Measurements from ENCODE around the gene OR10G3.
A peak's percentile ranks its signal among the peaks of the same experiment; 100 is the strongest.
"Not testable (repeated sequence)": the region's sequence is repeated elsewhere in the genome, so short reads cannot be mapped to it uniquely, and the experiment has no call there.

OR10G3 gene, protein sequence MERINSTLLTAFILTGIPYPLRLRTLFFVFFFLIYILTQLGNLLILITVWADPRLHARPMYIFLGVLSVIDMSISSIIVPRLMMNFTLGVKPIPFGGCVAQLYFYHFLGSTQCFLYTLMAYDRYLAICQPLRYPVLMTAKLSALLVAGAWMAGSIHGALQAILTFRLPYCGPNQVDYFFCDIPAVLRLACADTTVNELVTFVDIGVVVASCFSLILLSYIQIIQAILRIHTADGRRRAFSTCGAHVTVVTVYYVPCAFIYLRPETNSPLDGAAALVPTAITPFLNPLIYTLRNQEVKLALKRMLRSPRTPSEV

DNA sequence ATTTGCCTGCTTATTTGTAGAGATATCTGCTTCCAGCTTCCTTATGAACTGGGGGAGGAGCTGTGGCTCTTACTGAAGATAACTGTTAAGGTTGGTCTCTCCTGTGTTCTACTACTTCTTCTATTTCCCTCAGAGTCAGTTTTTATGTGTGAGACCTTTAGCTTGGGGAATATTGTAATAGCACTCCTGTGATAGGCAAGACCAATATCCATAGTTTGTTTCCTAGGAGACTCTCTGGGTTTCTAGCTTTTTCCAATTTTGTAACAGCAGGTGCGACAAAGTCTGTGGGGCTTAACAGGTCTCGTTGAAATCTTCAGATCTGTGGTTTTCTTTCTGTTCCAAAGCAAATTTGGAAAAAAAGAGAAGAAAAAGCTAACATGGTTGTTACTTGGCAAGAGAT is at the start of gene OR10G3:
Gene OR10G3, minus strand, starts transcription at position 101 of the 400 bp plus-strand sequence. CDS start 9,332 bp downstream, outside the sequence.
- no peak for DNase-seq (ENCODE audit: low spot score)

DNA sequence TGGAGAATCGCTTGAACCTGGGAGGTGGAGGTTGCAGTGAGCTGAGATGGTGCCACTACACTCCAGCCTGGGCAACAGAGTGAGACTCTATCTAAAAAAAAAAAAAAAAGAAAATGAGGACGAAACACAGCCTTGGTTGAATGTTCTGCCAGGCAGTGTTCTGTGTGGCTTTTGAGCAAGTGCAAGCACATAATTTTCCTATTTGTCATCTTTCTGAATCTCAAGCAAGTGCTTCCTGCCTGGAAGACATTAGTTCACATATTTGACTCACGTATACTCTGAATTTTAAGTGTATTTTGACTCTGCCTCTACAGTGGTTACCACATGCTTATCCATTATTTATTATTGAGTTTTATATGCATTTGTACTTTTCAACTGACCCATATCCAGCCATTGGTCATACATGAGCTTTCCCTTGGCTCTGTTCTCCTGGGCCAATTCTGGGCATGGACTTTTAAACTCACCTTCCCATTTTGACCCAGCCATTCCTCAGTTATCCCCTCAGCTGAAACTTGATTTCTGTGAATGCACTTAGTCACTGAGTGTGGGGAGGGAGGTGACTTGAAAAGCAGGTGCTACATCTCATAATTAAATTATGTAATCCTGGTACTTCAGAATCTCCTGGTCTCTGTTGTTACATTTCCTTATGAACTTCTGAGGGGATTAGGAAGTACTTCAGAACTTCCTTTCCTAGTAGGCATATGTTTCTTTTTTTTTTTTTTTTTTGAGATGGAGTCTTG is 46.8 kb upstream of the OR10G3 start:
- DNase-seq (ENCODE audit: low spot score): no peak

DNA sequence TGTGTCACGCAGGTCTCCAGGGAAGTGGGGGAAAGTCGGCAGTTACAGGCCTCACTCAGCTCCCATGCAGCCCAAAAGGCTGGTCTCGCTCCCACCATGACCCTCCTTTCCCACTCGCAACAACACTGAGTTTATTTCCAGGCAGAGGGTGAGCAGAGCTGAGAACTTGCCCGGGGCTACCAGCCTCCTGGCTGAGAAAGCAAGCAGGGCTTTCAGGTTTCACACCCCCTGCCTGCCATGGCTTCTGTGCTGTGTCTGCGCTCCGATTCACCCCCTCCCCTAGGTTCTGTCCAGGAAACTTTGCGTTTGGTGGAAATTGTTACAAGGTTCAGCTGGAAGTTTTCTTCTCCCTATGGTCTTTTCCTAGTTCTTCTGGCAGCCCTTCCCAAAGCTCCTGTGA is 37.7 kb upstream of the OR10G3 start:
- no peak for DNase-seq (ENCODE audit: low spot score)

DNA sequence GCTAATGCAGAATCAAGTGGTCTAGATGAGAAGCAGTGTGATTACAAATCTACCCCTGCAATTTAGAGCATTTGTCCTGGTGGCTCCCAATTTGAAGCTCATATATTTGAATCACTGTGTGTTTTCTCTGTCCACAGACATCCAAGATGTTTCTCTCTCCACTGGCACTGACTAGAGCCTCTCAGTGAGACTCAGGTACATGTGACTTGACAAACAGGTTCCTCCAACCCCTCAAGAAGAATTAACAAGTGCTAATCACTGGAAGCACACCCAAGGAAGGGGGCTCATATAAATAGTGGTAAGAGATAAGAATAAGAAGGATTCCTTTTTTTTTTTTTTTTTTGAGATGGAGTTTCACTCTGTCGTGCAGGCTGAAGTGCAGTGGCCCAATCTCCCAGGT is 34.4 kb upstream of the OR10G3 start:
- DNase-seq (ENCODE audit: low spot score): no peak

DNA sequence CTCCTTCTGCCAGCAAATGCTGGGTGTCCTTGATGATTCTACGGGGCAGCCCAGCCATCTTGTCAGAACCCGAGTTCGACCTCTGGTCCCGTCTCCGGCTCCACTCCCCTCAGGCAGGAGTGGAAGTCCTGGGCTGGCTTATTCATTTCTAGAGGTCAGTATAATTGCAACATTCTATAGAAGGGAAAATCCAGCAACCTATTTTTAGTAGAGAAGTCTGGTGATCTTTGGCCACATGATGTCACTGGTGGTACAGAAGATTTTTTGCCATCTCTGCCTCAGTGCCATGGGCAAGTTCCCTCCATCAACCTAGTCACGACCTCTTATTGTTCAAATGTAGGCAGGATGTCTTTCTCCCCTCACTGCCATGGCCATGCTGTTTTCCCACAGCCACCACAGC is 32.4 kb upstream of the OR10G3 start:
- no peak for DNase-seq (ENCODE audit: low spot score)

DNA sequence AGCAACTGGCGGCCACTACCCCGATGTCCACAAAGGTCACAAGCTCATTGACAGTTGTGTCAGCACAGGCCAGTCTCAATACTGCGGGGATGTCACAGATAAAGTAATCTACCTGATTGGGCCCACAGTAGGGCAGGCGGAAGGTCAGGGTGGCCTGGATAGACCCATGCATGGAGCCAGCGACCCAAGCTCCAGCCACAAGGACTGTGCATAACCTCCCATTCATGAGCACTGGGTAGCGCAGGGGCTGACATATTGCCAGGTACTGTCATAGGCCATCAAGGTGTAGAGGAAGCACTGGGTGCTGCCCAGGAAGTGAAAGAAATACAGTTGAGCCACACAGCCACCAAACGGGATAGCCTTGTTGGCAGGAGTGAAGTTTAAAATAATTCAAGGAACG is 22.3 kb upstream of the OR10G3 start:
- DNase-seq (ENCODE audit: low spot score): not testable (repeated sequence)

DNA sequence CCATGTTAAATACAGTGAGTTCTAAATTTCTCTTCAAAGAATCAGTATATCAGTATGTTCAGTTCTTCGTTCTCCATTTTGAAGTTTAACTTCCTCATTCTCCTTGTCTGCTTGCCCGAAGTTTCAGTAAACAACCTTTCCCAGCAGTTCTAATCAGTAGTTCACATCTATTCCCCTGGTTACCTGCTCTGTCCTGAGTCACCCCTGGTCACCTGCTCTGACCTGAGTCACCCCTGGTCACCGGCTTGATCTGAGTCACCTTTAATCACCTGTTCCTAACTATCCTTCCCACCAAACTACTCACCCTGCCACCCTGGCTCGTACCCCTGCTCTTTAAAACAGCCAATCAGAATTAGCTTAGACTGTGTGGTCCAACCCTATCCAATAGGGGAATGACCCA is 9.4 kb upstream of the OR10G3 start:
- DNase-seq (ENCODE audit: low spot score): no peak

DNA sequence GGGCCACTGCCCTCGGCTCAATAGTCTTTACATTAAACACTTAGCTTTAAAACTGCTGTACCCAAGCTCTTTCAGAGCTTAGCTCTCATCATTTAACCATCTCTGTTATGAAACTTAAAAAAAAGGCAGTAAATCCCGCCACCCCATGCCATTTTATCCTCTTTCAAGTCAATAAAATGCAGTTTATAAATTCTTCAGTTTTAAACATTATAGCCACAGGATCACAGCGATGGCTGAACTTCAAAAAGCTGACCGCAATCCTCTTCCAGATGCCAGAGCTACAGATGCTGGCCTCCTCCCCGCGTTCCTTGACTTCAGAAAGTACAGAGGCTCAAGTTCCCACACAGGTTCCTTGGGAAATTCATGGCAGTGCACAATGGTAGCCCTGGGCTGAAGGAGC is 4.2 kb downstream of the OR10G3 start:
- no peak for DNase-seq (ENCODE audit: low spot score)

DNA sequence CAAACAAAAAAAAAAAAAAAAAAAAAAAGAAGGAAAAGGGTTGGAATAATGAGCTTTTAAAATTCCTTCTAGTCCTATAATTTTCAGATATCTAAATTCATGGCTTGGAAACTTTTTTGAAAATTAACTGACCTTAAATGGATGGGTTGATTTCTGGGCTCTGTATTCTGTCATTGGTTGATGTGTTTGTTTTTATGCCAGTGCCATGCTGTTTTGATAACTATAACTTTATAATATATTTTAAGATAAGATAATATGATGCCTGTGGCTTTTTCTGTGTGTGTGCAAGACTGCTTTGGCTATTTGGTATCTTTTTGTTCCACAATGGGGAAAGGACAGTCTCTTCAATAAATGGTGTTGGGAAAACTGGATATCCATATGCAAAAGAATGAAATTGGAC is 7.3 kb downstream of the OR10G3 start:
- DNase-seq (ENCODE audit: low spot score): no peak

DNA sequence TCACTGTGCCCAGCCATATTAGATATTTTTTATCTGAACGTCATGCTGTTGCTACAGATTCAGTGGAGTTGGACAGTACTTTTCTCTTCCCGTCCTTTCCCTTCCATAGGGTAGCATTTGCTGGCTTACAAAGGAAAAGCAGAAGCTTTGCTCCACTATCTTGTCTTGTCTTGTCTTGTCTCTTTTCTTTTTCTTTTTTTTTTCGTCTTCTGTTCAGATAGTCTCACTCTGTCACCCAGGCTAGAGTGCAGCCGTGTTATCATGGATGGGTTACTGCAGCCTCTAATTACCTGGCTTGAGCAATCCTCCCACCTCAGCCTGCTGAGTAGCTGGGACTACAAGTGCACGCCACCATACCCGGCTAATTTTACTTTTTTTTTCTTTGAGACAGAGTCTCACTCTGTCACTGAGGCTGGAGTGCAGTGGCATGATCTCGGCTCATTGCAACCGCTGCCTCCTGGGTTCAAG is 21.1 kb downstream of the OR10G3 start:
- no peak for DNase-seq (ENCODE audit: low spot score)

DNA sequence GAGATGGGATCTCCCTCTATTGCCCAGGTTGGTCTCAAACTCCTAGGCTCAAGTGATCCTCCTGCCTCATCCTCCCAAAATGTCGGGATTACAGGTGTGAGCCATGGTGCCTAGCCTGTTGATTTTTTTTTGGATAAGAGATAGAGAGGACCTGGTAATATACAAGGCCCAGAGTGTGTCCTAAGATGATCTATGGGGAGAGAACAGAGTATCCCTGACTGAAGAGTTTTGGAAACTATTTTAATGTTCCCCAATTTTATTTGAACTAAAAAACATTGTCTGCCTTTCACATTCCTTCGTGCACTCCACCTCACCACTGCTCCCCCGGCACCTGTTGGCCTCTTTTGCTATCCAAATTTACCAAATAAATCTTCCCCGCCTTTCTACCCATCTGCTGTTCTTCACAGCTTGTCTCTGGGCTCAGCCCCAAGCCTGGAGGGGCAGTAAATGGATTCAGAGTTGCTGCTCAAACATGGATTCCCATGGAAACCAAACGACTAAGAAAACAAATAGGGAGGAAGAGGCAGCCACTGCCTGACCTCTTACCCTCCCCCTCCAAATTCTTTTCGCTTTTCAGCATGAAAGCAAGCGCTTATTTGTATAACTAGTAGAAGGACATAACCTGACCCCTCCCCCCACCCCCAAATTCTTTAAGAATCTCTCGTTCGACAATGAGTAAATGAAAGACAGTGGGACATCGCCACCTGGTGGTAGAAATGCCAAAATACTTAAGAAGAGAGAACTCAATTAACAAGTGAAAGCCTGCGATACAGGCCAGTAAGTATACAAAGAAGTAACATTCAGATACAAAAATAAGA is 22.6 kb downstream of the OR10G3 start:
- peak; percentile 97 for DNase-seq (ENCODE audit: low spot score)

DNA sequence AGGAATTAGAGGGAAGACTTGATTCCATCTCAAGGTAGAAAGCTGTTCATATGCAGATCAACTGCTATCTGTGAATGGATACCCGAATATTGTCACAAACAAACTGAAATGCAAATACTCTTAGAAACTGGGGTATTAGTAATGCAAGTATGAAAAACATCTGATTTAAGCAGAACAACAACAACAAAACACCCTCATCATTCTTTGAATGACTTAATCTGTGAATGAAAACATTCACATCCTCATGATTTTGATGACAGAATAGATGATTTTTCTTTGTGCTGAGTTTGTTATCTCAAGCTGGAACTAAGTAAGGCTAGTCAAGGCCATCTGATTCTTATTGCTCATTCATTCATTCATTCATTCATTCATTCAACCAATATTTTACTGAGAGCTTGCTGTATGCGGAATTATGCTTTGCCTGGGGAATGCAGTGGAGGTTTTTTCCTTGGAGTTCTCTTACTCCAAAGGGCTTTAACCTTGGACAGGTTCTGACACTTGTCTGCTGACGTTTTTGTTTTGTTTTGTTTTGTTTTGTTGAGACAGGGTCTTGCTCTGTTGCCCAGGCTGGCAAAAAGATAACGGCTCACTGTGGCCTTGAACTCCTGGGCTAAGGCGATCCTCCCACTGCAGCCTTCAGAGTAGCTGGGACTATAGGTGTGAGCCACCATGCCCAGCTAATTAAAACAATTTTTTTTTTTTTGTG is 23.3 kb downstream of the OR10G3 start:
- DNase-seq (ENCODE audit: low spot score): no peak

DNA sequence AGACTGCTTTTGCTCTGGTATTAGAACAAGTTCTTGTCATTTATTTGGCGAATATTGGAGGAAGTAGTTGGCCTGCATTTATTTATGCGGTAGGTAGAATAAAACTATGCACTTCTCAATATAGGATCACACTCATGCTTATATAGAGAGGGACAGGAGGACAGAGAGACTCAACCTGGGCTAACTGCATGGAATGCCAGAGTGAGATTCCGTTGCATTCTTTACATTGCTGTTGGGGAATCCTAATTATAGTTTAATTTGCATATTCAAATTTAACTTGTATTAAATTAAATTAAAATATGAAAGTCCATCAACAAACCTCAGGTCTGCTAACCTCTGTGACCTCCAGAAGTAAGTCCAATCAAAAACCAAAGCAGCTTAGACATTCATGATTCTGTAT is 26.6 kb downstream of the OR10G3 start:
- DNase-seq (ENCODE audit: low spot score): no peak

DNA sequence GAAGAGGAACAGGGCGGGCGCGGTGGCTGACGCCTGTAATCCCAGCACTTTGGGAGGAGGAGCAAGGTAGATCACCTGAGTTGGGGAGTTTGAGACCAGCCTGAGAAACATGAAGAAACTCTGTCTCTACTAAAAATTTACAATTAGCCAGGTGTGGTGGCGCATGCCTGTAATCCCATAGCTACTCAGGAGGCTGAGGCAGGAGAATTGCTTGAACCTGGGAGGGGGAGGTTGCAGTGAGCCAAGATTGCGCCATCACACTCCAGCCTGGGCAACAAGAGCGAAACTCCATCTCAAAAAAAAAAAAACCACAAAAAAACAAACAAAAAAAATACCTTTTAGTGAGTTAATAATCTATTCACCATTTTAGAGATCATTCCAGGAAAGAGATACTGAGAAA is 35.3 kb downstream of the OR10G3 start:
- DNase-seq (ENCODE audit: low spot score): not testable (repeated sequence)

DNA sequence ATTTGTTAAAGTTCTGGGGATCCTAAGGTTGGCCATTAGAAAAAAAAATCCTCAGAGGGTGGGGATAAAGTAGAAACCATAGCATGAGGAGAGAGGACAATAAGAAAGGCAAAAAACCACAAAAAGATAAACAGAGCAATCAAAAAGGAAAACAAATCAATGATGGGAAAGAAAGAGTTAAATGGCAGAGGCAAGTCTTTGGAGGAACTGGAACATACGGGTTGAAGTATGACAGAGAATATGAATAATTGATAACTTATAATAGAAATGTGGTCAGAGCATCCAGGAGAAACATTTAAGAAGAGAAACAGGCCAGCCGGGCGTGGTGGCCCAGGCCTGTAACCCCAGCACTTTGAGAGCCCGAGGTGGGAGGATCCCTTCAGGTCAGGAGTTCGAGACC is 35.9 kb downstream of the OR10G3 start:
- DNase-seq (ENCODE audit: low spot score): no peak

DNA sequence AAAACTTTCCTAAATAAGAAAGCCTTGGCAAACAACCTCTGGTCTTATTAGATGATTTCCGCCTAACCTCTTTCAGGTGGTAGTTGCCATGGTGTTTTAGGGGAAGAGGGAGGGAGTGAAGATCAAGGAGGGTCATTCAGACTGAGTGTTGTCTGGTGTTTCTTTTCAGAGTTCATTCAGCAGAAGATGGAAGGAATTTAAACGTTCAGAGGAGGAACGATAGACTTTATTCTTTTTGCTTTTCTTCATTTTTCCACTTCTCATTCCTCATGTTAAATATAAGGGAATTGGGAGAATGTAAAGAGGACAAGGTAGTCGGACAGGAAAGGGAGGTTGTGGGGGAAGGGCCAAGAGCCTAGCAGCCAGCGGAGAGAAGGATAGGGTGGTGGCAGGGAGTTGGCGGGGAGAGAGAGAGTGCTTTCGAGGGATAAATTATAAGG is 36.3 kb downstream of the OR10G3 start:
- no peak for DNase-seq (ENCODE audit: low spot score)

DNA sequence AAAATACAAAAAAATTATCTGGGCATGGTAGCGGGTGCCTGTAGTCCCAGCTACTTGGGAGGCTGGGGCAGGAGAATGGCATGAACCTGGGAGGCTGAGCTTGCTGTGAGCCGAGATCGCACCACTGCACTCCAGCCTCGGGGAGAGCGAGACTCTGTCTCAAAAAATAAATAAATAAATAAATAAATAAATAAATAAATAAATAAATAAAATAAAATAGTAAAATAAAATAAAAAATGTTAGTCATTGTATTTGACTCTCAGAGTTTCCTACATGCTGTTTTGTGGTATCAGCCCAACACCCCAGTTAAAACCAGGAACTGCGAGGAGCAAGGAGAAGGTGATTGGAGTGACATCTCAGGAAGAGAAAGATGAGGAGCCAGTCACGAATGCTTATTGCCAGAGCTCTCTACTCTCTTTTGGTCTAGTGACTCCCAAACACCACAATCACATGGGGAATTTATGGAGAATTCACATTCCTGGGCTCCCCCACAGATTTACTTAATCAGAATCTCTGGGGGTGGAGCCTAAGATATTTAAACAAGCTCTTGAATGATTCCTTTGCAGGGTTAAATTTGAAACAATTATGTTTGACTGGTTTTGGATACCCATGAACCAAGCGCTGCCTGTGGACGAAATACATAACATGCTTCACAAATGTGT is 38.3 kb downstream of the OR10G3 start:
- no peak for DNase-seq (ENCODE audit: low spot score)

DNA sequence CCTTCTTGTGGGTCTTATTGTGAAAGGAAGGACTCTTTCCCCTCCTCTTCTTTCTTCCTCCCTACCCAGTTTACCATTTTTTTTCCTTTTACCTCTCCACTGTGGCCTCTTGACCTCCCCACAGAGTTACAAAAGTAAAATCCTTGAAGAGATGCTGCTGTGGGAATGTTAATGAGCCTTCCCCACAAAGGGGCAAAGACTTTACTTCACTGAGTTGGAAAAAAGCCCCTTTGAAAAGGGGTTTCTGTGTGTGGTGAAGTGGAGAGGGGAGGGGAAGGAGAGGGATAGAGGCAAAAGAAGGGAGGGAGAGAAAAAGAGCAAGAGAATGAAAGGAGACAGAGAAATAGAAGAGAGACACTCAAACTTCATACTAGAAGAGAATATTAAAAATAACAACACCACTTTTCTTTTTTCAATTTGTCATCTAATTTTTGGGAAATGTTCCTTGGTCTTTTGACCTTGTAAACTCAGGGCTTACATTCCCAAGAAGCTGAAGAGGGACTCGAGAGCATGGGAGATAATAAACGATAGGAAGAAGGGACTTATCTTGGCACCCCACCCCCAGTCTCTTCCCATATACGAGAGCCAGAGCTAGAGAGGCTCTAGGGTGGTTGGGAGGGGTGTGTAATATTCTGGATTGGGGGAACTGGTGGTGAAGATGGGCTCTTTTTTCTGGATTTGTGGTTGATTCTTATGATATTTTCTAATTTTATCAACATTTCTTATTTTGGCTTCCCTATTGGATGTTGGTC is 40.5 kb downstream of the OR10G3 start:
- peak; percentile 50 for DNase-seq (ENCODE audit: low spot score)

DNA sequence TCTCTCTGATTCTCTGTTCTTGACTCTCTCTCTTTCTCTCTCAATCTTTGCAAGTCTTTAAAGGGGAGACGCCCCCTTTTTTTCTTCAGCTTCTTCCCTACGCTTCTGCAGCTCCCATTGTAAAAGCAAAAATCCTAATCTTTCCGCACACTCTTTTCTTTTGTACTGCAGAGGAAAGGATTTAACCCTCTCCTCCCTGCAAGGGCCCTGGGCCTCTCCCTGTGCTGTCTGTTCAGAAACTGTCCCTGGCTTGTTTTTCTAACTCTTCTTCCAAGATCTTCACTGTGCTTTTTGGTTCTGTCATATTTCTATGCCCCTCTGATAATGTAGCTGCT is 42.8 kb downstream of the OR10G3 start:
- no peak for DNase-seq (ENCODE audit: low spot score)

DNA sequence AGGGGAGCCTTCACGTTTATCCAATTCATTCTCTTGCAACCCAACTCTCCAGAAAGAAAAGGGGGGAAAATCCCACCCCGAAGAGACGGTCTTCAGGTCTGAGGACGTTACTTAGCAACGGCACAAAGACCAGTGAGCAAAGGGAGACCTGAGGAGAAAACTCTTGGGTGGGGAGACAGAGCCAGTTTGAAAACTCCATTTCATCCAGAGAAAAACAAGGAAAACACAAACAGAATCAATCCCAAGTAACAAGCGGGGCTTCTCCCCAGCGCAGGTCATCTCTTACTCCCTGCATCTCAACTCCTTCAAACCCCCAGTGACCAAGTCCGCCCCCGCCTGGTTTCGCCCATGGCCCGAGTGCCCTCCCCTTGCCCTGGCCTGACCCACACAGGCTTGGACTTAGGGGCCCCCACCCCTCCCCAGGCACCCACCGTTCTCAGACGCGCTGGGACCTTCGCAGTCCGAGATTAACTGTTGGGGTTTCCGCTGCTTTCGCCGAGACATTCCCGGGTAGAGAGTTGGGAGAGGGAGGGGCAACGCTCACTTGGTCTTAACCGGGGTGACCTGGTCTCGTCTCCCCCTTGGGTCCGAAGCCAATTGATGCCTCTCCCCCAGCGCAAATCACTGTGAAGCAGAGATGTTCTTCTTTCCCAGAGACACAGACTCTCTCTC is 43.3 kb downstream of the OR10G3 start:
- DNase-seq (ENCODE audit: low spot score): no peak
